Stomach (tissue), 9 donors: ENCODE results near the gene CSNK2A3. TPM values are rescaled to one million over a fixed set of nuclear protein-coding genes. Genes with fewer than 3 reads are reported as not detected.

Experiments
- DNase-seq, 2 donors: peaks; one replicate each; pipeline versions ENCODE4 v3.0.0 to v3.0.0-alpha.2; 2013 to 2019
- H3K27ac ChIP-seq, 5 donors: fragments of 200-600 bp in 4 of 5; sonication (generic) in 4 of 5; one replicate each; pipeline ENCODE4 v1.5.1; 2013 to 2019; ENCODE audit warnings: mild to moderate bottlenecking in 1 of 5, moderate library complexity in 1 of 5
- H3K27me3 ChIP-seq, 3 donors: fragments of 200-600 bp; sonication (generic); one replicate each; pipeline ENCODE4 v1.5.1; 2017 to 2019; ENCODE audit warnings: mixed run types in 1 of 3
- H3K36me3 ChIP-seq, 4 donors: fragments of 200-600 bp; sonication (generic); 1 replicate in 3 of 4; 2 replicates in 1 of 4; pipeline ENCODE4 v1.5.1; 2016 to 2019
- H3K4me1 ChIP-seq, 4 donors: fragments of 200-600 bp; sonication (generic); one replicate each; pipeline ENCODE4 v1.5.1; 2016 to 2019
- H3K4me3 ChIP-seq, 4 donors: fragments of 200-600 bp; sonication (generic) in 3 of 4; one replicate each; pipeline ENCODE4 v1.5.1; 2016 to 2019; ENCODE audit warnings: mild to moderate bottlenecking in 1 of 4
- H3K9me3 ChIP-seq, 4 donors: fragments of 200-600 bp; sonication (generic); one replicate each; pipeline ENCODE4 v1.5.1; 2016 to 2019
- CTCF ChIP-seq, 7 experiments: fragments of 450-650 bp in 4 of 7; fragments of 200-600 bp in 3 of 7; sonication (generic) in 3 of 7; IDR thresholded peaks; one replicate each; pipeline ENCODE4 v1.5.1; 2016 to 2019; ENCODE audit warnings: antibody characterized with exemption in 7 of 7, control low read depth in 2 of 7, mild to moderate bottlenecking in 1 of 7
- EP300 ChIP-seq: sonication (generic); formaldehyde crosslinking; IDR thresholded peaks from one replicate; pipeline ENCODE4 v1.6.1; 2017; ENCODE audit warnings: antibody characterized with exemption
- POLR2A ChIP-seq, 4 donors: fragments of 450-650 bp; IDR thresholded peaks; one replicate each; pipeline ENCODE4 v1.6.1; 2016; ENCODE audit warnings: antibody characterized with exemption in 4 of 4, control low read depth in 2 of 4, mild to moderate bottlenecking in 1 of 4, moderate library complexity in 1 of 4
- POLR2AphosphoS5 ChIP-seq, 3 donors: sonication (generic); formaldehyde crosslinking; IDR thresholded peaks; one replicate each; pipeline ENCODE4 v1.6.1; 2016; ENCODE audit warnings: antibody characterized with exemption in 3 of 3
- WGBS, 5 donors: extraction: QIAGEN DNeasy Blood & Tissue Kit in 3 of 5; methylation state at CpG; one replicate each; pipeline versions ENCODE4 v1.1.5 to v1.1.7; 2013 to 2018; 5-methylcytosine and 5-hydroxymethylcytosine counted together
- intact Hi-C: fragments of 100-400 bp; cut with DNase I; formaldehyde crosslinking; loops from one replicate; pipeline ENCODE4 v1.15.1; 2023; ENCODE audit warnings: low total_unique reads
- polyA plus RNA-seq, 3 donors: library from polyadenylated mRNA; stranded (reverse); fragments of 200-250 nt; gene quantifications; one replicate each; pipeline ENCODE4 v1.2.3, GENCODE V29; 2013
- total RNA-seq, 5 donors: library from RNA; depleted of rRNA; stranded (reverse); fragments of >200 nt; gene quantifications; one replicate each; pipeline versions ENCODE4 v1.1.0 to v1.2.3, GENCODE V29; 2014 to 2016
- donor health status: healthy with polysubstance abuse.
- donor health status: Bipolar disorder and iron deficiency.
- donor health status: healthy.

Gene CSNK2A3
- total and polyA plus RNA-seq, 8 donors: 0.23 to 1.2 (median 0.73) TPM; not detected in 3

DNA sequence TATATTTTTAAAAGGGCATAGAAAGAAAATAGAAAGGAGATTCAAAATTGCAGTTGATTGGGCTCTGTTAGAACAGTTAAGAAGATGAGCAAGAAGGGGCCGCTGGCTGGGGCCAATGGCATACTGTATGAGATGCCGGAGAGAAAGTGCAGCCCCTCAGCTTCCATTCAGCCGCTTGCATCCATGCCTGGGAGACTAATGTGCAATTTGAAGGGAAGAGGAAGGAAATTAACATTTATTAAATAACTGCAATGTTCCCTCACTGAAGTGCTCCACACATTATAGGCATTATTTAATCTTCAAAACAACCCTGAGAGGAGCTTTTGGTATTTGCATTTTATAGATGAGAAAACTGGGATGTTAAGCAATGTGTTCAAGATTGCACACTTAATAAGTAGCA lies 44.7 kb upstream of the CSNK2A3 start:
- intact Hi-C loops: no loop called here
- Histone ChIP-seq H3K4me3 (no peak overlapping the region), H3K9me3 (no peaks in the 10 kb centered on the region), H3K36me3 (no peaks in the 10 kb centered on the region), H3K4me1 (no peaks in the 10 kb centered on the region), H3K27ac (no peak overlapping the region), H3K27me3 (no peaks in the 10 kb centered on the region)
- DNase-seq: no peak
- TF ChIP-seq POLR2A (IDR thresholded peaks at IDR 0.05) (no peak), CTCF (IDR thresholded peaks at IDR 0.05) (no peak), POLR2AphosphoS5 (IDR thresholded peaks at IDR 0.05) (no peak), EP300 (no peak)
- WGBS, 5 donors: 88 to 96% (median 92%) methylated on average over 3 of the region's 3 CpGs

DNA sequence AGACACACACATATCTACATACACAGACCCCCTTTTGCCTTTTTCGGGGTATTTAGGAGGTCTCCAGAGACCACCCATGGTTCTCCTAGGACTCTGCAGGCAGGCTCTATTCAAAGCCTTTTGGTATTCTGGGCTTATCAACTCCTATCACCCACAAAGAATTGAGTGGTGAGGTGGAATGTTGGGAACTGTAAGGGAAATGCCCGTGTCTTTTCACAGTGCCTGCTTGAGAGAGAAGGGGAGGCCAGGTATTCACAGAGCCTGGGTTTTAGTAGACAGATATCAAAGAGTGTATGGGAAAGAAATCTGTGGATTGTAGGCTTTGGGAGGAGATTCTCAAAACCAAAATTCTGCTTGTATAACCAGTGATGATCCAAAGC lies 44.0 kb upstream of the CSNK2A3 start:
- Histone ChIP-seq H3K27me3 (no peaks in the 10 kb centered on the region), H3K36me3 (no peaks in the 10 kb centered on the region), H3K9me3 (no peaks in the 10 kb centered on the region), H3K4me3 (no peak overlapping the region), H3K27ac (no peak overlapping the region), H3K4me1 (peaks cover 0 to 4% (median 0%) of the 10 kb centered on the region in 4 donors)
- no peak for TF ChIP-seq POLR2A (IDR thresholded peaks at IDR 0.05)
- intact Hi-C loops: no loop called here
- 38 to 62% (median 52%) methylated on average over 2 of the region's 2 CpGs for WGBS, 5 donors
- no peak for DNase-seq

- Histone ChIP-seq H3K27ac (no peak overlapping the region), H3K9me3 (no peaks in the 10 kb centered on the region), H3K27me3 (no peaks in the 10 kb centered on the region), H3K4me1 (peaks cover 0 to 9% (median 0%) of the 10 kb centered on the region in 4 donors), H3K36me3 (no peaks in the 10 kb centered on the region), H3K4me3 (no peak overlapping the region)
- WGBS, 5 donors: 56 to 69% (median 62%) methylated on average over 11 of the region's 11 CpGs
- DNase-seq: peak in 1 of 2 donors; percentile 76
- TF ChIP-seq CTCF (IDR thresholded peaks at IDR 0.05) (no peak), POLR2AphosphoS5 (IDR thresholded peaks at IDR 0.05) (peak in 1 of 3 donors; percentile 35), EP300 (no peak), POLR2A (IDR thresholded peaks at IDR 0.05) (no peak)
- intact Hi-C loops: no loop called here
Measured at GRCh38 chr11:11396301-11397035, 43.4 kb upstream of the CSNK2A3 start.

DNA sequence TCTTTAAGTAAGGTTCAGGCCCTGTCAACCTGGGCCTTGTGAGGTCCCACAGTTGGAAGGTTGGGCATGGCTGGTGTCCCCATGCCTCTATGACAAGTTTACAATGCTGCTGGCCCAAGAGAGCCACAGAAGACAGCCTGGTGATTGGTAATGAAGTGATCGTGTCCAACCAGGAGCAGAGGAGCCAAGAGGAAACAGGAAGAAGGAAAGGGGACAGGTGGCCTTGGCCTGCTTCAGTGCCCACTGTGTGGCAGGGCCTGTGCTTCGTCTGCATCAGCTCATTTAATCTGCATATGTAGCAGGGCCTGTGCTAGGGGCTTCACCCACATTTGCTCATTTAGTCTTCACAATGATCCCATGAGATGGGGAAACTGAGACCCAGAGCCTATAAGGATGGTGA lies 42.1 kb upstream of the CSNK2A3 start:
- H3K4me1 ChIP-seq: peaks cover 0 to 9% (median 0%) of the 10 kb centered on the region in 4 donors
- intact Hi-C loops: no loop called here
- no peaks in the 10 kb centered on the region for H3K9me3 ChIP-seq
- TF ChIP-seq CTCF (IDR thresholded peaks at IDR 0.05) (no peak), EP300 (no peak), POLR2AphosphoS5 (IDR thresholded peaks at IDR 0.05) (no peak), POLR2A (IDR thresholded peaks at IDR 0.05) (no peak)
- H3K36me3 ChIP-seq: no peaks in the 10 kb centered on the region
- no peaks in the 10 kb centered on the region for H3K27me3 ChIP-seq
- no peak overlapping the region for H3K4me3 ChIP-seq
- no peak overlapping the region for H3K27ac ChIP-seq
- WGBS, 5 donors: 71 to 88% (median 82%) methylated on average over 2 of the region's 2 CpGs
- DNase-seq: no peak

GRCh38 chr11:11394241-11394640 lies 41.2 kb upstream of the CSNK2A3 start:
- no peak overlapping the region for H3K4me3 ChIP-seq
- no peak for TF ChIP-seq EP300
- no peak for TF ChIP-seq POLR2A (IDR thresholded peaks at IDR 0.05)
- TF ChIP-seq POLR2AphosphoS5 (IDR thresholded peaks at IDR 0.05): no peak
- TF ChIP-seq CTCF (IDR thresholded peaks at IDR 0.05): no peak
- DNase-seq: no peak
- H3K4me1 ChIP-seq: peaks cover 0 to 9% (median 0%) of the 10 kb centered on the region in 4 donors
- intact Hi-C loops: no loop called here
- no peaks in the 10 kb centered on the region for H3K9me3 ChIP-seq
- no peaks in the 10 kb centered on the region for H3K27me3 ChIP-seq
- H3K27ac ChIP-seq: no peak overlapping the region
- H3K36me3 ChIP-seq: no peaks in the 10 kb centered on the region
